K562 (cell line): ENCODE data around the gene XPA. TPM values are rescaled to one million over a fixed set of nuclear protein-coding genes. Genes with fewer than 3 reads are reported as not detected.

ENCODE experiments used
- AFF1 ChIP-seq, 2 experiments: fragments of 450-650 bp; IDR thresholded peaks; 2 replicates each; pipeline ENCODE4 v1.6.1; 2018; ENCODE audit warnings: mild to moderate bottlenecking in 2 of 2, low read depth in 1 of 2; ENCODE audit not compliant: partially characterized antibody in 2 of 2
- ARID1B ChIP-seq: fragments of 450-650 bp; IDR thresholded peaks from 2 replicates; pipeline ENCODE4 v1.6.1; 2016; ENCODE audit warnings: antibody characterized with exemption, mild to moderate bottlenecking, inconsistent platforms
- E2F6 ChIP-seq, 2 experiments: IDR thresholded peaks; 2 replicates each; pipeline ENCODE4 v1.6.1; 2011; ENCODE audit warnings: borderline replicate concordance in 1 of 2, control low read depth in 1 of 2, low read depth in 1 of 2, low read length in 1 of 2, mild to moderate bottlenecking in 1 of 2, mixed read lengths in 1 of 2, moderate library complexity in 1 of 2; ENCODE audit not compliant: insufficient read depth in 1 of 2, insufficient read length in 1 of 2, poor library complexity in 1 of 2, severe bottlenecking in 1 of 2; ENCODE audit errors: extremely low read depth in 1 of 2
- LEF1 ChIP-seq: fragments of 450-650 bp; IDR thresholded peaks from 2 replicates; pipeline ENCODE4 v1.6.1; 2016; ENCODE audit warnings: mild to moderate bottlenecking
- MITF ChIP-seq: IDR thresholded peaks from 2 replicates; pipeline ENCODE4 v1.6.1; 2014; ENCODE audit warnings: antibody characterized with exemption
- NFIC ChIP-seq: fragments of 450-650 bp; IDR thresholded peaks from 2 replicates; pipeline ENCODE4 v1.6.1; 2017; ENCODE audit warnings: mild to moderate bottlenecking, inconsistent platforms
- PBX2 ChIP-seq, 2 experiments: IDR thresholded peaks in 1 of 2; conservative IDR thresholded peaks in 1 of 2; 2 replicates each; pipeline ENCODE4 v1.6.1; 2016; ENCODE audit warnings: low read depth in 2 of 2, mild to moderate bottlenecking in 1 of 2, missing compliant biosample characterization in 1 of 2, missing genetic modification characterization in 1 of 2, moderate library complexity in 1 of 2
- PKNOX1 ChIP-seq: fragments of 450-650 bp; IDR thresholded peaks from 2 replicates; pipeline ENCODE4 v1.6.1; 2016
- RBM34 ChIP-seq: fragments of 200-400 bp; formaldehyde crosslinking; IDR thresholded peaks from 2 replicates; pipeline ENCODE4 v1.6.1; 2018; ENCODE audit warnings: low read length, borderline replicate concordance; ENCODE audit not compliant: insufficient read depth
- SMARCA4 ChIP-seq: fragments of 450-650 bp; IDR thresholded peaks from 2 replicates; pipeline ENCODE4 v1.6.1; 2016
- ZBTB26 ChIP-seq: fragments of 450-650 bp; formaldehyde crosslinking; IDR thresholded peaks from 2 replicates; pipeline ENCODE4 v1.4.0; 2022; ENCODE audit warnings: missing genetic modification characterization
- ZNF717 ChIP-seq: fragments of 250-450 bp; sonication (Bioruptor Pico); IDR thresholded peaks from 2 replicates; pipeline ENCODE4 v1.5.0; 2021
- polyA plus RNA-seq, 8 experiments: library from polyadenylated mRNA; depleted of rRNA in 4 of 8; stranded (reverse) in 5 of 8; unstranded in 3 of 8; fragments of >200 nt; fragmentation: Nextera tagmentation in 2 of 8; fragmentation: Illumina TruSeq in 1 of 8; extraction: Ambion mirVana in 2 of 8; extraction: Trizol in 1 of 8; gene quantifications; 2 replicates each; pipeline versions ENCODE4 v1.2.1 to v1.2.3, GENCODE V29; 2011 to 2014; ENCODE audit warnings: inconsistent platforms in 1 of 8, missing spikeins in 1 of 8
- total RNA-seq, 7 experiments: library from RNA; depleted of rRNA in 6 of 7; stranded (reverse); fragments of >200 nt in 6 of 7; fragmentation: Illumina TruSeq in 2 of 7; extraction: Trizol in 2 of 7; gene quantifications; 2 replicates each; pipeline versions ENCODE4 v1.2.1 to v1.2.3, GENCODE V29; 2011 to 2021; ENCODE audit warnings: low replicate concordance in 1 of 7

Gene XPA
- total and polyA plus RNA-seq, 9 of the 15 experiments (the other 6 are each of a cell fraction or from before 2014, with no cell fraction given): 5.1 to 18.2 (median 14.1) TPM

GRCh38 chr9:97703437-97704344, 6.6 kb upstream of the XPA start (continued):
- no peak for TF ChIP-seq MITF
- TF ChIP-seq RBM34: no peak
- TF ChIP-seq ZNF717 (CRISPR knock-in tag): no peak
- peak; percentile 34; the same call in 1 of the 2 replicates for TF ChIP-seq PKNOX1
- no peak for TF ChIP-seq PBX2 (CRISPR knock-in tag; IDR thresholded peaks at IDR 0.05; ENCODE audit: low read depth)
- 0 out of 2 replicates have a peak, but pooled peaks have one; percentile 11 for TF ChIP-seq PBX2 (tag; conservative IDR thresholded peaks at IDR 0.05; ENCODE audit: low read depth)
- 0 out of 2 replicates have a peak, but pooled peaks have one; percentile 49 for TF ChIP-seq ARID1B
- no peak for TF ChIP-seq ZBTB26 (CRISPR knock-in tag)
- TF ChIP-seq SMARCA4: peak; percentile 38
- TF ChIP-seq NFIC: peak; percentile 51
- peak in 1 of 2 experiments; percentile 18 for TF ChIP-seq E2F6 (IDR thresholded peaks at IDR 0.05; ENCODE audit: borderline replicate concordance in 1 of 2, extremely low read depth in 1 of 2, insufficient read depth in 1 of 2, insufficient read length in 1 of 2, low read depth in 1 of 2, low read length in 1 of 2, poor library complexity in 1 of 2, severe bottlenecking in 1 of 2)
- peak; percentile 36; the same call in 1 of the 2 replicates for TF ChIP-seq LEF1
- TF ChIP-seq AFF1 (IDR thresholded peaks at IDR 0.05; ENCODE audit: low read depth in 1 of 2, partially characterized antibody in 2 of 2): peak in 1 of 2 experiments; percentile 31
